K562 (cell line): Measurements from ENCODE around the gene HLA-DRB1.

Experiments used
- CTCF ChIP-seq, 3 experiments: IDR thresholded peaks in 2 of 3; conservative IDR thresholded peaks in 1 of 3; 2 replicates each; pipeline ENCODE4 v1.5.1; 2011 to 2012; ENCODE audit warnings: low read length in 3 of 3, mild to moderate bottlenecking in 3 of 3, control low read depth in 2 of 3, improper control_type of control experiment in 1 of 3, inconsistent platforms in 1 of 3, low read depth in 1 of 3, mixed read lengths in 1 of 3, moderate library complexity in 1 of 3; ENCODE audit not compliant: insufficient read depth in 2 of 3
- ETV5 ChIP-seq: sonication (generic); formaldehyde crosslinking; IDR thresholded peaks from 2 replicates; pipeline ENCODE4 v1.4.0; 2020; ENCODE audit warnings: low read depth, mild to moderate bottlenecking, missing genetic modification reagents
- NFIC ChIP-seq: fragments of 450-650 bp; IDR thresholded peaks from 2 replicates; pipeline ENCODE4 v1.6.1; 2017; ENCODE audit warnings: mild to moderate bottlenecking, inconsistent platforms
- RAD21 ChIP-seq, 2 experiments: fragments of 250-450 bp in 1 of 2; fragments of 450-650 bp in 1 of 2; sonication (Bioruptor Pico) in 1 of 2; formaldehyde crosslinking in 1 of 2; IDR thresholded peaks in 1 of 2; conservative IDR thresholded peaks in 1 of 2; 2 replicates each; pipeline versions ENCODE4 v1.4.0 to v1.8.0; 2020 to 2022; ENCODE audit warnings: mild to moderate bottlenecking in 2 of 2, moderate library complexity in 1 of 2
- RAD51 ChIP-seq: fragments of 450-650 bp; IDR thresholded peaks from 2 replicates; pipeline ENCODE4 v1.7.1; 2016; ENCODE audit warnings: low read depth, mild to moderate bottlenecking, borderline replicate concordance

DNA sequence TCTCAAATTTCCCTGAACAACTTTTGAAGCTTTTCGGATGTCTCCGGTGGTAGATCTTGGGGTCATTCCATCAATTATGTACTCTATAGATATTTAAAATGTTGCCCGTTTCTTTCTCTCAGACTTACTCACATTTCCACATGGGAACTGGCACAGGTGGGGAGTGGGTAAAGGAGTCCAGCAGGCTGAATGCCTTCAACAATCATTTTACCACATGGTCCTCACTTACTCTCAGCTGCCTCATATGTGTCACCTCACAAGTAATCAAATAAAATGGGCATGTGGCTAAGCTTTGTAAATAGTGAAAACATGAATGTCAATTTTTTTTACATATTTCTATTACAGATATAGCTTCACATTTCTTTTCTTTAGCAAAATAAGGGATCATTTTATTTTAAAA lies 48.2 kb upstream of the HLA-DRB1 start:
- TF ChIP-seq NFIC: no peak
- TF ChIP-seq ETV5 (CRISPR knock-in tag): no peak
- no peak for TF ChIP-seq RAD51
- TF ChIP-seq CTCF (IDR thresholded peaks at IDR 0.05 in 2 of 3, conservative IDR thresholded peaks at IDR 0.05 in 1 of 3; ENCODE audit: insufficient read depth in 2 of 3, low read depth in 1 of 3, low read length in 3 of 3): no peak
- TF ChIP-seq RAD21 (CRISPR knock-in tag; conservative IDR thresholded peaks at IDR 0.05 in 1 of 2, IDR thresholded peaks at IDR 0.05 in 1 of 2): no peak
